GM12878 (cell line): Measurements from ENCODE around the gene MYB. TPM values are rescaled to one million over a fixed set of nuclear protein-coding genes. Genes with fewer than 3 reads are reported as not detected.

Experiments used
- BHLHE40 ChIP-seq, 2 experiments: fragments of 450-650 bp in 1 of 2; IDR thresholded peaks; 2 replicates each; pipeline ENCODE4 v1.6.1; 2011 to 2017; ENCODE audit warnings: low read depth in 2 of 2, borderline replicate concordance in 1 of 2, improper control_type of control experiment in 1 of 2, low read length in 1 of 2, mild to moderate bottlenecking in 1 of 2
- DPF2 ChIP-seq: fragments of 450-650 bp; IDR thresholded peaks from 2 replicates; pipeline ENCODE4 v1.6.1; 2017; ENCODE audit warnings: mild to moderate bottlenecking
- EED ChIP-seq: sonication (generic); IDR thresholded peaks from 2 replicates; pipeline ENCODE4 v1.6.1; 2016; ENCODE audit warnings: antibody characterized with exemption, low read depth
- ELK1 ChIP-seq: IDR thresholded peaks from 2 replicates; pipeline ENCODE4 v1.6.1; 2012; ENCODE audit warnings: low read depth, low read length, improper control_type of control experiment
- EP300 ChIP-seq, 2 experiments: fragments of 150-350 bp in 1 of 2; IDR thresholded peaks; 2 replicates each; pipeline ENCODE4 v1.6.1; 2011 to 2012; ENCODE audit warnings: low read depth in 2 of 2, low read length in 2 of 2, borderline replicate concordance in 1 of 2, improper control_type of control experiment in 1 of 2, inconsistent platforms in 1 of 2; ENCODE audit not compliant: control insufficient read depth in 1 of 2
- HDAC2 ChIP-seq: fragments of 200-600 bp; sonication (generic); IDR thresholded peaks from 2 replicates; pipeline ENCODE4 v1.6.1; 2017
- HSF1 ChIP-seq: fragments of 150-350 bp; IDR thresholded peaks from 2 replicates; pipeline ENCODE4 v1.6.1; 2014; ENCODE audit warnings: mild to moderate bottlenecking, low read depth, low read length
- JUND ChIP-seq: IDR thresholded peaks from 2 replicates; pipeline ENCODE4 v1.6.1; 2012; ENCODE audit warnings: low read depth, mild to moderate bottlenecking, low read length, improper control_type of control experiment, moderate library complexity
- KLF5 ChIP-seq: fragments of 450-650 bp; IDR thresholded peaks from 2 replicates; pipeline ENCODE4 v1.6.1; 2014; ENCODE audit warnings: mild to moderate bottlenecking; ENCODE audit not compliant: partially characterized antibody
- MAX ChIP-seq: IDR thresholded peaks from 2 replicates; pipeline ENCODE4 v1.6.1; 2012; ENCODE audit warnings: low read depth, low read length, improper control_type of control experiment
- MTA2 ChIP-seq: fragments of 450-650 bp; IDR thresholded peaks from 2 replicates; pipeline ENCODE4 v1.6.1; 2016; ENCODE audit warnings: low read depth, mild to moderate bottlenecking, moderate library complexity
- MTA3 ChIP-seq: IDR thresholded peaks from 2 replicates; pipeline ENCODE4 v1.6.1; 2012; ENCODE audit warnings: low read length, inconsistent platforms, borderline replicate concordance
- NFIC ChIP-seq: IDR thresholded peaks from 2 replicates; pipeline ENCODE4 v1.6.1; 2012; ENCODE audit warnings: low read depth, mild to moderate bottlenecking, inconsistent platforms, low read length, moderate library complexity
- RAD21 ChIP-seq: IDR thresholded peaks from 2 replicates; pipeline ENCODE4 v1.6.1; 2011; ENCODE audit warnings: mild to moderate bottlenecking, low read depth, low read length, moderate library complexity; ENCODE audit not compliant: insufficient read depth
- RELB ChIP-seq: fragments of 450-650 bp; IDR thresholded peaks from 2 replicates; pipeline ENCODE4 v1.6.1; 2017; ENCODE audit warnings: low read depth, mild to moderate bottlenecking, moderate library complexity
- RFX5 ChIP-seq: IDR thresholded peaks from 2 replicates; pipeline ENCODE4 v1.6.1; 2011; ENCODE audit warnings: low read depth, low read length, improper control_type of control experiment
- SREBF1 ChIP-seq: IDR thresholded peaks from 2 replicates; pipeline ENCODE4 v1.6.1; 2012; ENCODE audit warnings: mild to moderate bottlenecking, low read length
- TAF1 ChIP-seq: IDR thresholded peaks from 2 replicates; pipeline ENCODE4 v1.6.1; 2011; ENCODE audit warnings: mild to moderate bottlenecking, low read depth, low read length, borderline replicate concordance
- TARDBP ChIP-seq: IDR thresholded peaks from 2 replicates; pipeline ENCODE4 v1.6.1; 2016; ENCODE audit warnings: borderline replicate concordance
- TCF7 ChIP-seq: IDR thresholded peaks from 2 replicates; pipeline ENCODE4 v1.6.1; 2014; ENCODE audit warnings: antibody characterized with exemption, borderline replicate concordance
- YBX1 ChIP-seq: fragments of 450-650 bp; IDR thresholded peaks from 2 replicates; pipeline ENCODE4 v1.6.1; 2016; ENCODE audit warnings: antibody characterized with exemption
- ZBTB40 ChIP-seq: fragments of 450-650 bp; IDR thresholded peaks from 2 replicates; pipeline ENCODE4 v1.6.1; 2016; ENCODE audit warnings: mild to moderate bottlenecking, moderate library complexity, borderline replicate concordance
- ZNF274 ChIP-seq: IDR thresholded peaks from one replicate; pipeline ENCODE4 v1.8.0; 2011; ENCODE audit not compliant: insufficient read length, insufficient read depth
- ZNF622 ChIP-seq: fragments of 450-650 bp; IDR thresholded peaks from 2 replicates; pipeline ENCODE4 v1.6.1; 2017; ENCODE audit warnings: mild to moderate bottlenecking, inconsistent platforms
- polyA plus RNA-seq, 11 experiments: library from polyadenylated mRNA; depleted of rRNA in 4 of 11; unstranded in 6 of 11; stranded (reverse) in 5 of 11; fragments of >200 nt; fragmentation: Nextera tagmentation in 4 of 11; fragmentation: Illumina TruSeq in 1 of 11; extraction: Ambion mirVana in 4 of 11; extraction: Trizol in 1 of 11; gene quantifications; 1 replicate in 1 of 11; 2 replicates in 10 of 11; pipeline versions ENCODE4 v1.2.1 to v1.2.3, GENCODE V29; 2011 to 2016; ENCODE audit warnings: inconsistent platforms in 2 of 11, missing spikeins in 2 of 11, low read depth in 1 of 11
- total RNA-seq, 4 experiments: library from RNA; depleted of rRNA in 3 of 4; stranded (reverse); fragments of >200 nt in 3 of 4; fragmentation: Illumina TruSeq in 1 of 4; extraction: Trizol in 1 of 4; gene quantifications; 2 replicates each; pipeline versions ENCODE4 v1.2.1 to v1.2.3, GENCODE V29; 2013 to 2021

MYB gene
- total and polyA plus RNA-seq, 10 of the 15 experiments (the other 5 are each of a cell fraction or from before 2014, with no cell fraction given): 7.0 to 29.8 (median 21.5) TPM

GRCh38 chr6:135141728-135142127 is 39.4 kb upstream of the MYB start (continued):
- TF ChIP-seq RELB (0 out of 2 replicates have a peak, but pooled peaks have one; percentile 61), MTA3 (no peak), ELK1 (no peak), ZNF622 (no peak), EP300 (IDR thresholded peaks at IDR 0.05; ENCODE audit: borderline replicate concordance in 1 of 2, control insufficient read depth in 1 of 2, low read depth in 2 of 2, low read length in 2 of 2) (peak in 1 of 2 experiments; percentile 46; a peak in 1 of 4 replicates), JUND (no peak), SREBF1 (no peak), EED (peak; percentile 57; the same call in 1 of the 2 replicates), MTA2 (peak; percentile 61), RFX5 (no peak), ZNF274 (no peak), HSF1 (no peak), YBX1 (no peak), MAX (no peak), BHLHE40 (IDR thresholded peaks at IDR 0.05; ENCODE audit: borderline replicate concordance in 1 of 2, low read depth in 2 of 2, low read length in 1 of 2) (peak in 1 of 2 experiments; percentile 5; a peak in 1 of 4 replicates), TCF7 (no peak), ZBTB40 (no peak), DPF2 (peak; percentile 63; the same call in 1 of the 2 replicates), NFIC (no peak), TARDBP (no peak), TAF1 (no peak), KLF5 (no peak), RAD21 (no peak), HDAC2 (no peak)
